ENCODE measurements around the gene PPIP5K2.

GRCh38 chr5:103228588-103228987 is 108.5 kb downstream of the PPIP5K2 start:
- TF ChIP-seq POLR2A (IDR thresholded peaks at IDR 0.05), result no peak
- no peak for TF ChIP-seq CTCF (IDR thresholded peaks at IDR 0.05)

Data from gastroesophageal sphincter (tissue), 3 donors.